Neural progenitor cell (in vitro differentiated cells): ENCODE measurements around the gene MICAL2. TPM values are rescaled to one million over a fixed set of nuclear protein-coding genes. Genes with fewer than 3 reads are reported as not detected.

Experiments
- DNase-seq: peaks from one replicate; pipeline ENCODE4 v3.0.0-alpha.2; 2016; ENCODE audit warnings: low spot score
- H2AFZ ChIP-seq: fragments of 200-600 bp; sonication (generic); replicated peaks from 2 replicates; pipeline ENCODE4 v1.6.1; 2016; ENCODE audit warnings: antibody characterized with exemption
- H3F3A ChIP-seq: fragments of 200-600 bp; sonication (generic); 2 replicates; pipeline ENCODE4 v1.6.1; 2016; ENCODE audit warnings: antibody characterized with exemption, low read depth
- H3K27ac ChIP-seq: fragments of 200-600 bp; sonication (generic); 2 replicates; pipeline ENCODE4 v1.5.1; 2016; ENCODE audit warnings: mild to moderate bottlenecking
- H3K27me3 ChIP-seq: fragments of 200-600 bp; sonication (generic); 2 replicates; pipeline ENCODE4 v1.6.1; 2016; ENCODE audit warnings: mild to moderate bottlenecking, moderate library complexity
- H3K36me3 ChIP-seq: fragments of 200-600 bp; sonication (generic); 2 replicates; pipeline ENCODE4 v1.5.1; 2016
- H3K4me1 ChIP-seq: fragments of 200-600 bp; sonication (generic); 2 replicates; pipeline ENCODE4 v1.6.1; 2016; ENCODE audit warnings: mixed run types
- H3K4me2 ChIP-seq: fragments of 200-600 bp; sonication (generic); 2 replicates; pipeline ENCODE4 v1.6.1; 2016
- H3K4me3 ChIP-seq: fragments of 200-600 bp; sonication (generic); 2 replicates; pipeline ENCODE4 v1.5.1; 2016
- H3K79me2 ChIP-seq: fragments of 200-600 bp; sonication (generic); 2 replicates; pipeline ENCODE4 v1.6.1; 2016; ENCODE audit warnings: low read depth
- H3K9ac ChIP-seq: fragments of 200-600 bp; sonication (generic); 2 replicates; pipeline ENCODE4 v1.6.1; 2016
- H3K9me3 ChIP-seq: fragments of 200-600 bp; sonication (generic); 2 replicates; pipeline ENCODE4 v1.5.1; 2016; ENCODE audit warnings: low read depth
- H4K20me1 ChIP-seq: fragments of 200-600 bp; sonication (generic); 2 replicates; pipeline ENCODE4 v1.6.1; 2016; ENCODE audit warnings: low read depth
- H3K27ac Mint-ChIP-seq: 3 replicates; pipeline ENCODE4 v1.8.0; 2021; ENCODE audit warnings: mixed read lengths
- H3K27me3 Mint-ChIP-seq: 2 replicates; pipeline ENCODE4 v1.8.0; 2022; ENCODE audit warnings: low read depth, mild to moderate bottlenecking, inconsistent platforms, moderate library complexity, mixed read lengths; ENCODE audit not compliant: insufficient read depth
- H3K36me3 Mint-ChIP-seq: 3 replicates; pipeline ENCODE4 v1.8.0; 2021; ENCODE audit warnings: mixed read lengths
- H3K4me1 Mint-ChIP-seq: 3 replicates; pipeline ENCODE4 v1.8.0; 2021; ENCODE audit warnings: mixed read lengths
- H3K4me3 Mint-ChIP-seq: 3 replicates; pipeline ENCODE4 v1.8.0; 2021; ENCODE audit warnings: mild to moderate bottlenecking, moderate library complexity, mixed read lengths
- H3K9me3 Mint-ChIP-seq: 3 replicates; pipeline ENCODE4 v1.8.0; 2020; ENCODE audit warnings: mixed read lengths
- CTCF ChIP-seq: fragments of 200-600 bp; sonication (generic); IDR thresholded peaks from 2 replicates; pipeline ENCODE4 v1.5.1; 2017; ENCODE audit warnings: antibody characterized with exemption, mild to moderate bottlenecking
- EZH2 ChIP-seq: fragments of 200-600 bp; sonication (generic); IDR thresholded peaks from 2 replicates; pipeline ENCODE4 v1.6.1; 2017; ENCODE audit warnings: antibody characterized with exemption, mild to moderate bottlenecking, moderate library complexity
- EZH2phosphoT487 ChIP-seq: fragments of 200-600 bp; sonication (generic); IDR thresholded peaks from 2 replicates; pipeline ENCODE4 v1.6.1; 2017; ENCODE audit warnings: antibody characterized with exemption
- total RNA-seq: library from RNA; depleted of rRNA; stranded (reverse); fragments of >200 nt; gene quantifications from 2 replicates; pipeline ENCODE4 v1.2.3, GENCODE V29; 2015; ENCODE audit warnings: low replicate concordance

Gene MICAL2
- total RNA-seq, 1 donor from 2014 or later, result 0.60 TPM

GRCh38 chr11:12202661-12203310 lies 92.4 kb downstream of the MICAL2 start:
- Histone ChIP-seq H4K20me1 (no peaks in the 10 kb centered on the region), H3F3A (no peaks in the 10 kb centered on the region), H3K36me3 (no peaks in the 10 kb centered on the region), H3K9me3 (no peaks in the 10 kb centered on the region), H3K9ac (no peak overlapping the region), H3K4me2 (no peak overlapping the region), H2AFZ (no peak overlapping the region), H3K4me1 (no peaks in the 10 kb centered on the region), H3K27me3 (no peaks in the 10 kb centered on the region), H3K4me3 (no peak overlapping the region), H3K79me2 (no peaks in the 10 kb centered on the region), H3K27ac (no peak overlapping the region)
- TF ChIP-seq EZH2phosphoT487 (no peak), CTCF (no peak), EZH2 (no peak)
- H3K36me3 Mint-ChIP-seq, result no peaks in the 10 kb centered on the region
- no peaks in the 10 kb centered on the region for H3K9me3 Mint-ChIP-seq
- peaks cover 3% of the 10 kb centered on the region for H3K27me3 Mint-ChIP-seq
- no peaks in the 10 kb centered on the region for H3K4me1 Mint-ChIP-seq
- H3K27ac Mint-ChIP-seq, result no peak overlapping the region
- DNase-seq, result no peak
- no peak overlapping the region for H3K4me3 Mint-ChIP-seq

- Histone ChIP-seq H3K27me3 (no peaks in the 10 kb centered on the region), H3F3A (no peaks in the 10 kb centered on the region), H3K9me3 (no peaks in the 10 kb centered on the region), H3K9ac (no peak overlapping the region), H3K36me3 (no peaks in the 10 kb centered on the region), H3K4me2 (no peak overlapping the region), H3K4me3 (no peak overlapping the region), H3K4me1 (no peaks in the 10 kb centered on the region), H3K27ac (no peak overlapping the region), H2AFZ (no peak overlapping the region), H3K79me2 (no peaks in the 10 kb centered on the region), H4K20me1 (no peaks in the 10 kb centered on the region)
- Mint-ChIP-seq H3K9me3 (no peaks in the 10 kb centered on the region), H3K36me3 (no peaks in the 10 kb centered on the region), H3K27me3 (peaks cover 6% of the 10 kb centered on the region), H3K4me3 (no peak overlapping the region), H3K27ac (no peak overlapping the region), H3K4me1 (no peaks in the 10 kb centered on the region)
- no peak for DNase-seq
- TF ChIP-seq EZH2phosphoT487 (no peak), EZH2 (no peak), CTCF (no peak)
These were observed 94.1 kb downstream of the MICAL2 start for GRCh38 chr11:12204506-12204905.

- no peak for DNase-seq
- Histone ChIP-seq H3K9me3 (no peaks in the 10 kb centered on the region), H3K79me2 (no peaks in the 10 kb centered on the region), H3K27ac (no peak overlapping the region), H3K4me1 (no peaks in the 10 kb centered on the region), H3K36me3 (no peaks in the 10 kb centered on the region), H2AFZ (no peak overlapping the region), H3F3A (no peaks in the 10 kb centered on the region), H3K9ac (no peak overlapping the region), H3K27me3 (no peaks in the 10 kb centered on the region), H3K4me2 (no peak overlapping the region), H3K4me3 (no peak overlapping the region), H4K20me1 (no peaks in the 10 kb centered on the region)
- Mint-ChIP-seq H3K36me3 (no peaks in the 10 kb centered on the region), H3K4me1 (no peaks in the 10 kb centered on the region), H3K27ac (no peak overlapping the region), H3K9me3 (no peaks in the 10 kb centered on the region), H3K27me3 (peaks cover 10% of the 10 kb centered on the region), H3K4me3 (no peak overlapping the region)
- TF ChIP-seq CTCF (no peak), EZH2phosphoT487 (no peak), EZH2 (no peak)
These were observed 94.9 kb downstream of the MICAL2 start for GRCh38 chr11:12205330-12205729.
